Stimulated activated CD8-positive, alpha-beta memory T cell treated with anti-CD3 and anti-CD28 coated beads, Interleukin-4, amount 100 ng/mL, for 1 hour (primary cell): ENCODE results near the gene INPP5A.
"Not testable (repeated sequence)": the region's sequence is repeated elsewhere in the genome, so short reads cannot be mapped to it uniquely, and the experiment has no call there.

Experiments used
- DNase-seq, 2 donors: peaks; one replicate each; pipeline ENCODE4 v3.0.0-alpha.2; 2020; ENCODE audit warnings: low read depth in 2 of 2, low spot score in 1 of 2

The INPP5A gene

GRCh38 chr10:132537684-132538001, at the start of gene INPP5A:
INPP5A (plus strand) TSS chr10:132537787; CDS start chr10:132538097, 310 bp downstream.
- no peak for DNase-seq

GRCh38 chr10:132488231-132488821, 49.3 kb upstream of the INPP5A start:
- DNase-seq, result no peak

GRCh38 chr10:132489053-132489703, 48.4 kb upstream of the INPP5A start:
- DNase-seq, result no peak

GRCh38 chr10:132489704-132490534, 47.7 kb upstream of the INPP5A start:
- no peak for DNase-seq

- DNase-seq, result not testable (repeated sequence)
Observed at GRCh38 chr10:132491534-132491933, 46.1 kb upstream of the INPP5A start.

GRCh38 chr10:132492323-132493025, 45.1 kb upstream of the INPP5A start:
- no peak for DNase-seq

GRCh38 chr10:132493246-132493755, 44.3 kb upstream of the INPP5A start:
- no peak for DNase-seq

GRCh38 chr10:132493756-132494290, 43.8 kb upstream of the INPP5A start:
- no peak for DNase-seq

- no peak for DNase-seq
Observed at GRCh38 chr10:132494866-132495630, 42.5 kb upstream of the INPP5A start.

- DNase-seq, result no peak
Observed at GRCh38 chr10:132496360-132497062, 41.1 kb upstream of the INPP5A start.

GRCh38 chr10:132497063-132497680, 40.4 kb upstream of the INPP5A start:
- no peak for DNase-seq

- DNase-seq, result no peak
Observed at GRCh38 chr10:132497861-132498561, 39.6 kb upstream of the INPP5A start.

GRCh38 chr10:132498562-132499366, 38.8 kb upstream of the INPP5A start:
- DNase-seq, result no peak

- no peak for DNase-seq
Observed at GRCh38 chr10:132499367-132499685, 38.3 kb upstream of the INPP5A start.

- no peak for DNase-seq
Observed at GRCh38 chr10:132500781-132501415, 36.7 kb upstream of the INPP5A start.

GRCh38 chr10:132502544-132503300, 34.9 kb upstream of the INPP5A start:
- no peak for DNase-seq
